ENCODE data around the gene LSP1. TPM values are rescaled to one million over a fixed set of nuclear protein-coding genes. Genes with fewer than 3 reads are reported as not detected.

Gene LSP1
- total RNA-seq, 3 donors from 2014 or later (not counting 1 experiment from before 2014, with no cell fraction given): 487 to 595 (median 536) TPM

GRCh38 chr11:1909524-1909923 lies 56.6 kb downstream of the LSP1 start:
- Histone ChIP-seq H3K36me3 (ENCODE audit: control insufficient read depth, insufficient read depth, low read length) (no peaks in the 10 kb centered on the region), H3K4me3 (ENCODE audit: low read length) (no peak overlapping the region), H3K9me3 (ENCODE audit: control insufficient read depth, insufficient read depth, low read length) (no peaks in the 10 kb centered on the region), H3K4me1 (ENCODE audit: control insufficient read depth, insufficient read depth, low read length) (peaks cover 3% of the 10 kb centered on the region), H3K27ac (ENCODE audit: low read length) (no peak overlapping the region), H3K27me3 (ENCODE audit: control insufficient read depth, insufficient read depth, low read length) (no peaks in the 10 kb centered on the region)
- 83% methylated on average over 7 of the region's 7 CpGs for WGBS (ENCODE audit: insufficient coverage)
- H3K4me3 Mint-ChIP-seq: no peak overlapping the region
- H3K27me3 Mint-ChIP-seq (ENCODE audit: low read depth in 2 of 2): peaks cover 0 to 19% of the 10 kb centered on the region in 2 donors
- ATAC-seq (no peak), DNase-seq (no peak)
- H3K36me3 Mint-ChIP-seq: no peaks in the 10 kb centered on the region
- H3K9me3 Mint-ChIP-seq: no peaks in the 10 kb centered on the region
- no peak overlapping the region for H3K27ac Mint-ChIP-seq
- no peak for TF ChIP-seq CTCF (IDR thresholded peaks at IDR 0.05)
- peaks cover 0 to 7% of the 10 kb centered on the region in 2 donors for H3K4me1 Mint-ChIP-seq
- intact Hi-C loops (cut with micrococcal nuclease): no loop called here

- Mint-ChIP-seq H3K27ac (no peak overlapping the region), H3K9me3 (no peaks in the 10 kb centered on the region), H3K4me1 (peaks cover 0 to 30% of the 10 kb centered on the region in 2 donors), H3K4me3 (no peak overlapping the region), H3K27me3 (ENCODE audit: low read depth in 2 of 2) (peaks cover 0 to 19% of the 10 kb centered on the region in 2 donors), H3K36me3 (no peaks in the 10 kb centered on the region)
- ATAC-seq: no peak
- no peaks in the 10 kb centered on the region for H3K9me3 ChIP-seq (ENCODE audit: control insufficient read depth, insufficient read depth, low read length)
- no peak for TF ChIP-seq CTCF (IDR thresholded peaks at IDR 0.05)
- WGBS (ENCODE audit: insufficient coverage): 73% methylated on average over 13 of the region's 13 CpGs
- peaks cover 9% of the 10 kb centered on the region for H3K4me1 ChIP-seq (ENCODE audit: control insufficient read depth, insufficient read depth, low read length)
- DNase-seq: no peak
- no peaks in the 10 kb centered on the region for H3K27me3 ChIP-seq (ENCODE audit: control insufficient read depth, insufficient read depth, low read length)
- H3K36me3 ChIP-seq (ENCODE audit: control insufficient read depth, insufficient read depth, low read length): no peaks in the 10 kb centered on the region
- no peak overlapping the region for H3K27ac ChIP-seq (ENCODE audit: low read length)
- H3K4me3 ChIP-seq (ENCODE audit: low read length): no peak overlapping the region
- intact Hi-C loops (cut with micrococcal nuclease): no loop called here
Measured at GRCh38 chr11:1912289-1912878, 59.5 kb downstream of the LSP1 start.

GRCh38 chr11:1913271-1914060 lies 60.6 kb downstream of the LSP1 start:
- Mint-ChIP-seq H3K27me3 (ENCODE audit: low read depth in 2 of 2) (peaks cover 0 to 19% of the 10 kb centered on the region in 2 donors), H3K27ac (peak overlapping the region in 1 of 2 donors; percentile 41)
- intact Hi-C loops (cut with micrococcal nuclease): loop anchor here (2.0 kb wide), 1 partner anchor 21 kb away; no protein-coding TSS in a partner anchor

More at GRCh38 chr11:1913271-1914060, 60.6 kb downstream of the LSP1 start:
- TF ChIP-seq CTCF (IDR thresholded peaks at IDR 0.05): no peak
- Histone ChIP-seq H3K4me3 (ENCODE audit: low read length) (no peak overlapping the region), H3K36me3 (ENCODE audit: control insufficient read depth, insufficient read depth, low read length) (no peaks in the 10 kb centered on the region), H3K27ac (ENCODE audit: low read length) (no peak overlapping the region), H3K27me3 (ENCODE audit: control insufficient read depth, insufficient read depth, low read length) (no peaks in the 10 kb centered on the region), H3K9me3 (ENCODE audit: control insufficient read depth, insufficient read depth, low read length) (no peaks in the 10 kb centered on the region), H3K4me1 (ENCODE audit: control insufficient read depth, insufficient read depth, low read length) (peaks cover 20% of the 10 kb centered on the region)
- 91% methylated on average over 31 of the region's 31 CpGs for WGBS (ENCODE audit: insufficient coverage)
- Mint-ChIP-seq H3K4me3 (no peak overlapping the region), H3K4me1 (peaks cover 0 to 31% of the 10 kb centered on the region in 2 donors), H3K9me3 (no peaks in the 10 kb centered on the region), H3K36me3 (no peaks in the 10 kb centered on the region)
- no peak for DNase-seq
- ATAC-seq: no peak
